Neural progenitor cell (in vitro differentiated cells): ENCODE measurements around the gene ASAP2.

Experiments used
- CTCF ChIP-seq: fragments of 200-600 bp; sonication (generic); IDR thresholded peaks from 2 replicates; pipeline ENCODE4 v1.5.1; 2017; ENCODE audit warnings: antibody characterized with exemption, mild to moderate bottlenecking
- EZH2 ChIP-seq: fragments of 200-600 bp; sonication (generic); IDR thresholded peaks from 2 replicates; pipeline ENCODE4 v1.6.1; 2017; ENCODE audit warnings: antibody characterized with exemption, mild to moderate bottlenecking, moderate library complexity
- EZH2phosphoT487 ChIP-seq: fragments of 200-600 bp; sonication (generic); IDR thresholded peaks from 2 replicates; pipeline ENCODE4 v1.6.1; 2017; ENCODE audit warnings: antibody characterized with exemption

GRCh38 chr2:9226458-9227380 is 20.1 kb downstream of the ASAP2 start:
- TF ChIP-seq CTCF (no peak), EZH2 (no peak), EZH2phosphoT487 (no peak)
